WI38 (cell line): Measurements from ENCODE around the gene CLK3.
"Not testable (repeated sequence)": the region's sequence is repeated elsewhere in the genome, so short reads cannot be mapped to it uniquely, and the experiment has no call there.

Experiments
- H3K4me3 ChIP-seq: 2 replicates; pipeline ENCODE4 v1.5.1; 2011; ENCODE audit warnings: low read depth, mild to moderate bottlenecking, control low read depth, low read length
- TF ChIP-seq, protein P1 (sequence below): IDR thresholded peaks from 2 replicates; pipeline ENCODE4 v1.5.1; 2012; ENCODE audit warnings: low read depth, mild to moderate bottlenecking, control low read depth, low read length

Gene CLK3

DNA sequence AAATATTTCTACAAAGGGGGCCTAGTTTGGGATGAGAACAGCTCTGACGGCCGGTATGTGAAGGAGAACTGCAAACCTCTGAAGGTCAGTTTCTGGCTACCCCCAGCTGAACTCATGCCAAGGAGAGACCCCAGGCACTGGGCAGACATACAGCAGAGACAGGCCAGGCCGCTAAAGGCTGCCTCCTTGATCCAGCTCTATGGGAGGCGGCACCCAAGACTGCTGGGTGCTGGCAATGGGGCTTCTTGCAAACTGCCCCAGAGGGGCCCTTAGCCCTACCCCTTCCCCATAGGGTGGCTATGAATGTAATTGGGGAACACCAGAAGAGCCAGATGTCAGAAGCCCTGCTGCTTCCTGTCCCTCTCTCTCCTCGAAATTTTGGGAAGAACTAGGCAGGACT is 13.3 kb downstream of the CLK3 start:
- TF ChIP-seq, protein P1, sequence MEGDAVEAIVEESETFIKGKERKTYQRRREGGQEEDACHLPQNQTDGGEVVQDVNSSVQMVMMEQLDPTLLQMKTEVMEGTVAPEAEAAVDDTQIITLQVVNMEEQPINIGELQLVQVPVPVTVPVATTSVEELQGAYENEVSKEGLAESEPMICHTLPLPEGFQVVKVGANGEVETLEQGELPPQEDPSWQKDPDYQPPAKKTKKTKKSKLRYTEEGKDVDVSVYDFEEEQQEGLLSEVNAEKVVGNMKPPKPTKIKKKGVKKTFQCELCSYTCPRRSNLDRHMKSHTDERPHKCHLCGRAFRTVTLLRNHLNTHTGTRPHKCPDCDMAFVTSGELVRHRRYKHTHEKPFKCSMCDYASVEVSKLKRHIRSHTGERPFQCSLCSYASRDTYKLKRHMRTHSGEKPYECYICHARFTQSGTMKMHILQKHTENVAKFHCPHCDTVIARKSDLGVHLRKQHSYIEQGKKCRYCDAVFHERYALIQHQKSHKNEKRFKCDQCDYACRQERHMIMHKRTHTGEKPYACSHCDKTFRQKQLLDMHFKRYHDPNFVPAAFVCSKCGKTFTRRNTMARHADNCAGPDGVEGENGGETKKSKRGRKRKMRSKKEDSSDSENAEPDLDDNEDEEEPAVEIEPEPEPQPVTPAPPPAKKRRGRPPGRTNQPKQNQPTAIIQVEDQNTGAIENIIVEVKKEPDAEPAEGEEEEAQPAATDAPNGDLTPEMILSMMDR = no peak
- no peak overlapping the region for H3K4me3 ChIP-seq

GRCh38 chr15:74629696-74630095 is 14.1 kb downstream of the CLK3 start:
- not testable (repeated sequence) for H3K4me3 ChIP-seq

GRCh38 chr15:74630284-74631086 is 14.8 kb downstream of the CLK3 start:
- TF ChIP-seq, protein P1 = no peak

DNA sequence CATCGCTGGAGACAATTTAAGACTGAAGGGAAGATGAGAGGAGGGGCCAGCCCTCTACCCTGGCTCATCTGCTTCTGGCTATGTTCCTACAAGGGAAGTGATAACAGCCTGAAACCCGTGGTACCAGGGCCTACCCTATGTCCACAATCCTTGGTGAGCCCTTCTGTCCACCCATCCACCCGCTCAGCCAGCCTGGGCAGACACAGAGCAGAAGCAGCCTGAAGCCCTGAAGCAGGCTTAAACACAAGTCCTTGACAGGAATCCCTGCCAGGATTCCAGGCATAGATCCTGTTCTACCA is 15.4 kb downstream of the CLK3 start:
- TF ChIP-seq, protein P1 = no peak

More at GRCh38 chr15:74630284-74631086, 14.8 kb downstream of the CLK3 start:
- H3K4me3 ChIP-seq = no peak overlapping the region

DNA sequence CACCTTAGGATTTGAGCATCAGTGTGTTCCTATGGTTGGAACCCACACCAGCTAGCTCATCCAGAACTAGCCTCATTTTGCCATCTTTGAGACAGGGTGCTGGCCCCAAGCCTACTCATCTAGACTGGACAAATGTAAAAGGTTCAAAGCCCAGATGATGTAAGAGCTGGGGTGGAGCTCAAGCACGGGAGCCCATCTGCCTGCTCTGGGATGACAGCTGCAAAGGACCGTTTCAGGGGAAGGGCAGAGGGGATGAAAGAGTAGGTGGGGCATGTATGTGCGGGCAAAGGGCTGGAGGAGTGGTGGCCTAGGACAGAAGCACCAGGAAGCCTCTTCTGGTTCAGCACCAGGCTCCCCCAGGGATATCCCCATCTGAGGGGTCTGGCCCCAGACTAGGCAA is 15.8 kb downstream of the CLK3 start:
- TF ChIP-seq, protein P1 = no peak
- no peak overlapping the region for H3K4me3 ChIP-seq

More for the DNA sequence above, 15.4 kb downstream of the CLK3 start:
- no peak overlapping the region for H3K4me3 ChIP-seq

- TF ChIP-seq, protein P1 = peak; percentile 87
- H3K4me3 ChIP-seq = no peak overlapping the region
Measured at GRCh38 chr15:74631935-74632560, 16.4 kb downstream of the CLK3 start.

DNA sequence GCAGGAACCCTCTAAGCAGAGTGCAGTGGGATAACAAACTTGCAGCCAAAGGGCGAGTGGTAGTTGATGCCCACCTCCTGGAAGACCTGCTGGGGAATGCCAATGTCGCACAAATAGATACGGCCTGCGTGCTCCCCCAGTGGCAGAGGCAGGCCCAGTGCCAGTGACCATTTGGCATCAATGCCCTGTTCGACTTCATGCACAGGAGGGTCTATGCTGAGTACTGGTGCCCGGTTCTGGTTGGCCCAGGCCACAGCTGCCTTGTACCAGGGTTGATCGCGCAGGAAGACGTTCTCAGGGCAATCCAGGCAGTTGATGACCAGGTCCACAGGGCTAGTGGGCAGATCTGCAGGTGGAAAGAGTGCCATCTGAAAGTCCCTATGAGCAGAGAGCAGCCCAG is 17.0 kb downstream of the CLK3 start:
- TF ChIP-seq, protein P1 = no peak
- no peak overlapping the region for H3K4me3 ChIP-seq
